A549 (cell line): ENCODE measurements around the gene RINL. TPM values are rescaled to one million over a fixed set of nuclear protein-coding genes. Genes with fewer than 3 reads are reported as not detected.

Source experiments
- ATAC-seq, 2 experiments: fragments of 200-7000 bp in 1 of 2; fragments of >200 bp in 1 of 2; cut with Nextera tagmentation in 1 of 2; cut with Tn5 transposase in 1 of 2; 3 replicates each; pipeline versions ENCODE4 v1.8.0 to v1.9.1; 2018 to 2020; ENCODE audit warnings: mild to moderate bottlenecking in 1 of 2, moderate library complexity in 1 of 2
- CTCF ChIA-PET: fragments of 300-600 bp; sonication (Branson Sonifier 250); formaldehyde crosslinking; extraction: SDS; loops from one replicate; lab custom pipeline; 2021; ENCODE audit warnings: antibody characterized with exemption, inconsistent platforms; lab: Yijun Ruan, JAX
- POLR2A ChIA-PET: fragments of 350-600 bp; formaldehyde crosslinking; extraction: SDS; loops from one replicate; lab custom pipeline; 2021; ENCODE audit warnings: antibody characterized with exemption, inconsistent platforms; lab: Yijun Ruan, JAX
- DNase-seq, 2 experiments: peaks; one replicate each; pipeline versions ENCODE4 v3.0.0 to v3.0.0-alpha.2; 2011 to 2016; ENCODE audit warnings: low read depth in 1 of 2, low spot score in 1 of 2
- FAIRE-seq: peaks from 2 replicates; lab custom pipeline; 2011; peaks lifted over from hg19 to GRCh38; lab: Jason Lieb, UNC
- H3K27ac ChIP-seq, 2 experiments: fragments of >200 bp; sonication (Bioruptor Twin); formaldehyde crosslinking; 3 replicates each; pipeline ENCODE4 v1.5.1; 2016 to 2017
- H3K4me1 ChIP-seq: fragments of >200 bp; sonication (Bioruptor Twin); formaldehyde crosslinking; 3 replicates; pipeline ENCODE4 v1.6.1; 2016
- H3K4me2 ChIP-seq: fragments of >200 bp; sonication (Bioruptor Twin); formaldehyde crosslinking; 3 replicates; pipeline ENCODE4 v1.6.1; 2016
- H3K4me3 ChIP-seq: fragments of >200 bp; sonication (Bioruptor Twin); formaldehyde crosslinking; 3 replicates; pipeline ENCODE4 v1.5.1; 2016
- H3K9me3 ChIP-seq: fragments of >200 bp; sonication (Bioruptor Twin); formaldehyde crosslinking; 3 replicates; pipeline ENCODE4 v1.6.1; 2016
- BCL3 ChIP-seq: fragments of >200 bp; sonication (Bioruptor Twin); formaldehyde crosslinking; IDR thresholded peaks from 3 replicates; pipeline ENCODE4 v1.6.1; 2016
- BHLHE40 ChIP-seq: IDR thresholded peaks from 2 replicates; pipeline ENCODE4 v1.6.1; 2012; ENCODE audit warnings: low read depth, low read length, inconsistent platforms
- CBX2 ChIP-seq: fragments of 200-600 bp; sonication (generic); IDR thresholded peaks from 2 replicates; pipeline ENCODE4 v1.6.1; 2016; ENCODE audit warnings: low read depth, mild to moderate bottlenecking, borderline replicate concordance
- CHD2 ChIP-seq: fragments of 150-350 bp; IDR thresholded peaks from 2 replicates; pipeline ENCODE4 v1.6.1; 2014; ENCODE audit warnings: low read length; ENCODE audit not compliant: partially characterized antibody
- E2F6 ChIP-seq: IDR thresholded peaks from 2 replicates; pipeline ENCODE4 v1.6.1; 2012; ENCODE audit warnings: low read depth, borderline replicate concordance
- EHF ChIP-seq: fragments of 250-450 bp; sonication (Bioruptor Pico); IDR thresholded peaks from 2 replicates; pipeline ENCODE4 v1.5.0; 2020; ENCODE audit warnings: mild to moderate bottlenecking
- ELK1 ChIP-seq: fragments of 150-350 bp; IDR thresholded peaks from 2 replicates; pipeline ENCODE4 v1.6.1; 2014; ENCODE audit warnings: low read depth, mild to moderate bottlenecking, low read length
- FOSL2 ChIP-seq, 2 experiments: fragments of 450-650 bp in 1 of 2; fragments of >200 bp in 1 of 2; sonication (Bioruptor Twin) in 1 of 2; formaldehyde crosslinking; IDR thresholded peaks; 2 replicates each; pipeline versions ENCODE4 v1.5.0 to v1.6.1; 2016 to 2020; ENCODE audit warnings: mild to moderate bottlenecking in 1 of 2, moderate library complexity in 1 of 2
- FOXS1 ChIP-seq: fragments of 250-450 bp; sonication (Bioruptor Pico); IDR thresholded peaks from 2 replicates; pipeline ENCODE4 v1.5.0; 2020; ENCODE audit warnings: mild to moderate bottlenecking, moderate library complexity
- HDAC2 ChIP-seq: fragments of 200-600 bp; sonication (generic); IDR thresholded peaks from 2 replicates; pipeline ENCODE4 v1.6.1; 2016
- HES2 ChIP-seq: fragments of >200 bp; sonication (Bioruptor Twin); formaldehyde crosslinking; IDR thresholded peaks from 2 replicates; pipeline ENCODE4 v1.6.1; 2016
- HEYL ChIP-seq: fragments of 250-450 bp; sonication (Bioruptor Pico); IDR thresholded peaks from 2 replicates; pipeline ENCODE4 v1.8.0; 2021; ENCODE audit warnings: mild to moderate bottlenecking, moderate library complexity
- HOXB13 ChIP-seq: fragments of 250-450 bp; sonication (Bioruptor Pico); IDR thresholded peaks from 2 replicates; pipeline ENCODE4 v1.5.0; 2020; ENCODE audit warnings: low read depth, mild to moderate bottlenecking, moderate library complexity
- JUNB ChIP-seq: fragments of >200 bp; sonication (Bioruptor Twin); formaldehyde crosslinking; IDR thresholded peaks from 2 replicates; pipeline ENCODE4 v1.6.1; 2016
- KDM1A ChIP-seq: fragments of 200-600 bp; sonication (generic); IDR thresholded peaks from 2 replicates; pipeline ENCODE4 v1.6.1; 2016; ENCODE audit warnings: low read depth, mild to moderate bottlenecking
- NFE2L2 ChIP-seq: fragments of 150-350 bp; conservative IDR thresholded peaks from 2 replicates; pipeline ENCODE4 v1.6.1; 2014; ENCODE audit warnings: low read length
- PBX3 ChIP-seq: IDR thresholded peaks from 2 replicates; pipeline ENCODE4 v1.6.1; 2012
- POLR2A ChIP-seq: IDR thresholded peaks from 2 replicates; pipeline ENCODE4 v1.6.1; 2012; ENCODE audit warnings: mild to moderate bottlenecking, low read length
- RARB ChIP-seq: fragments of 250-450 bp; sonication (Bioruptor Pico); IDR thresholded peaks from 2 replicates; pipeline ENCODE4 v1.8.0; 2021; ENCODE audit warnings: mild to moderate bottlenecking, moderate library complexity
- SREBF2 ChIP-seq: fragments of 450-650 bp; IDR thresholded peaks from 2 replicates; pipeline ENCODE4 v1.6.1; 2014; ENCODE audit warnings: mild to moderate bottlenecking, moderate library complexity
- TFCP2L1 ChIP-seq: fragments of 250-450 bp; sonication (Bioruptor Pico); IDR thresholded peaks from 2 replicates; pipeline ENCODE4 v1.5.0; 2021; ENCODE audit warnings: mild to moderate bottlenecking
- TP53 ChIP-seq: fragments of 250-450 bp; sonication (Bioruptor Pico); IDR thresholded peaks from 2 replicates; pipeline ENCODE4 v1.5.0; 2021; ENCODE audit warnings: mild to moderate bottlenecking, moderate library complexity
- USF2 ChIP-seq: fragments of 450-650 bp; IDR thresholded peaks from 2 replicates; pipeline ENCODE4 v1.6.1; 2014; ENCODE audit warnings: antibody characterized with exemption
- ZFP36 ChIP-seq: fragments of 450-650 bp; IDR thresholded peaks from 2 replicates; pipeline ENCODE4 v1.6.1; 2014; ENCODE audit warnings: borderline replicate concordance; ENCODE audit not compliant: partially characterized antibody
- WGBS: methylation state at CpG from one replicate; pipeline ENCODE4 v1.1.6; 2017; ENCODE audit errors: missing lambda C conversion rate; 5-methylcytosine and 5-hydroxymethylcytosine counted together
- polyA plus RNA-seq, 4 experiments: library from polyadenylated mRNA; depleted of rRNA in 3 of 4; stranded (reverse); fragments of >200 nt; fragmentation: RNase III in 1 of 4; extraction: RNeasy Plus Mini Kit Qiagen cat#74134 plus additional on column Dnase treatment in 1 of 4; gene quantifications; 2 replicates in 3 of 4; 3 replicates in 1 of 4; pipeline ENCODE4 v1.2.3, GENCODE V29; 2011 to 2017

RINL gene
- polyA plus RNA-seq, 2 of the 4 experiments (the other 2 are of a cell fraction) = 2.9 to 6.3 TPM

- CTCF ChIA-PET = interaction anchor here (1.0 to 6.3 kb wide), 4 partner anchors 11 to 25 kb away, joined by 5 to 59 read pairs (median 20); partner anchors contain the start of genes MRPS12 and SARS2
- 91% methylated on average over 12 of the region's 12 CpGs for WGBS
- Histone ChIP-seq H3K4me3 (no peak overlapping the region), H3K4me1 (peaks cover 10% of the 10 kb centered on the region), H3K9me3 (peaks cover 10% of the 10 kb centered on the region), H3K27ac (no peak overlapping the region), H3K4me2 (no peak overlapping the region)
- DNase-seq = no peak
- no peak for FAIRE-seq
- POLR2A ChIA-PET = no interaction called here
- TF ChIP-seq HES2 (no peak), BHLHE40 (no peak), FOXS1 (CRISPR knock-in tag) (no peak), BCL3 (no peak), TFCP2L1 (no peak), USF2 (no peak), NFE2L2 (no peak), JUNB (no peak), CHD2 (no peak), RARB (CRISPR knock-in tag) (no peak), ELK1 (no peak), E2F6 (no peak)
- no peak for ATAC-seq
Measured at GRCh38 chr19:38907670-38908069, 29.6 kb upstream of the RINL start.

GRCh38 chr19:38907227-38907626 lies 29.2 kb upstream of the RINL start:
- FAIRE-seq = no peak
- POLR2A ChIA-PET = interaction anchor here (1.0 kb wide), 1 partner anchor 24 kb away, joined by 3 read pairs; the partner anchor contains the start of gene MRPS12
- DNase-seq = no peak
- Histone ChIP-seq H3K4me3 (no peak overlapping the region), H3K4me1 (peaks cover 10% of the 10 kb centered on the region), H3K27ac (no peak overlapping the region), H3K9me3 (peaks cover 10% of the 10 kb centered on the region), H3K4me2 (no peak overlapping the region)
- ATAC-seq = no peak
- CTCF ChIA-PET = interaction anchor here (1.0 to 6.3 kb wide), 5 partner anchors 11 to 30 kb away, joined by 3 to 59 read pairs (median 11); partner anchors contain the start of genes MRPS12 and SARS2
- WGBS = 93% methylated on average over 29 of the region's 29 CpGs
- TF ChIP-seq EHF (CRISPR knock-in tag) (no peak), HEYL (CRISPR knock-in tag) (no peak), FOSL2 (IDR thresholded peaks at IDR 0.05) (no peak), FOSL2 (CRISPR knock-in tag; IDR thresholded peaks at IDR 0.05) (no peak), NFE2L2 (no peak), BHLHE40 (no peak), TP53 (CRISPR knock-in tag) (no peak), POLR2A (no peak), HOXB13 (no peak)

- WGBS = 92% methylated on average over 4 of the region's 4 CpGs
- no peak for TF ChIP-seq EHF (CRISPR knock-in tag)
- TF ChIP-seq FOXS1 (CRISPR knock-in tag) = no peak
- no peak for TF ChIP-seq BHLHE40
- TF ChIP-seq ZFP36 = no peak
- no peak for TF ChIP-seq TFCP2L1
- no peak for TF ChIP-seq KDM1A
- no peak for TF ChIP-seq POLR2A
- no peak for TF ChIP-seq HDAC2
- TF ChIP-seq PBX3 = no peak
- TF ChIP-seq SREBF2 = no peak
- no peak for TF ChIP-seq CBX2
- TF ChIP-seq, all 56 proteins: peak for 0
- no peak for FAIRE-seq
Measured at GRCh38 chr19:38905620-38906019, 27.5 kb upstream of the RINL start.

More at GRCh38 chr19:38905620-38906019, 27.5 kb upstream of the RINL start:
- CTCF ChIA-PET = interaction anchor here (0.7 to 6.3 kb wide), 13 partner anchors 9 to 503 kb away, joined by 3 to 59 read pairs (median 5); partner anchors contain the start of genes FAM98C, MRPS12 and SARS2
- Histone ChIP-seq H3K27ac (no peak overlapping the region), H3K4me2 (no peak overlapping the region), H3K4me3 (no peak overlapping the region), H3K9me3 (peaks cover 15% of the 10 kb centered on the region), H3K4me1 (peaks cover 14% of the 10 kb centered on the region)
- no peak for DNase-seq
- POLR2A ChIA-PET = interaction anchor here (0.6 to 1.1 kb wide), 2 partner anchors 25 to 305 kb away, joined by 5 read pairs; partner anchors contain the start of genes MRPS12 and SARS2
- no peak for ATAC-seq
